Measurements from ENCODE around the gene CADPS2. TPM values are rescaled to one million over a fixed set of nuclear protein-coding genes. Genes with fewer than 3 reads are reported as not detected.

Gene CADPS2
- total RNA-seq, 4 donors from 2014 or later = 27.3 to 154 (median 114) TPM

GRCh38 chr7:122691569-122692235 is 194.6 kb downstream of the CADPS2 start:
- Histone ChIP-seq H3K4me1 (peaks cover 0 to 14% (median 0%) of the 10 kb centered on the region in 4 donors), H3K27ac (replicated peaks in 1 of 4) (no peak overlapping the region), H3K9me3 (no peaks in the 10 kb centered on the region), H3K36me3 (peaks cover 0 to 3% (median 0%) of the 10 kb centered on the region in 4 donors), H3K4me3 (no peak overlapping the region), H3K27me3 (no peaks in the 10 kb centered on the region)
- 95% methylated on average over 9 of the region's 14 CpGs for WGBS
- intact Hi-C loops (cut with DNase I) = no loop called here
- TF ChIP-seq CTCF (IDR thresholded peaks at IDR 0.05) = no peak
- TF ChIP-seq POLR2A (IDR thresholded peaks at IDR 0.05; ENCODE audit: low read depth) = no peak
- no peak for TF ChIP-seq EP300 (IDR thresholded peaks at IDR 0.05)
- no peak for TF ChIP-seq POLR2AphosphoS5 (IDR thresholded peaks at IDR 0.05)
- DNase-seq (ENCODE audit: extremely low spot score) = no peak

GRCh38 chr7:122689346-122690109 is 196.7 kb downstream of the CADPS2 start:
- Histone ChIP-seq H3K9me3 (no peaks in the 10 kb centered on the region), H3K27me3 (no peaks in the 10 kb centered on the region), H3K4me1 (peaks cover 0 to 6% (median 0%) of the 10 kb centered on the region in 4 donors), H3K36me3 (peaks cover 0 to 3% (median 0%) of the 10 kb centered on the region in 4 donors), H3K4me3 (no peak overlapping the region), H3K27ac (replicated peaks in 1 of 4) (no peak overlapping the region)
- no peak for DNase-seq (ENCODE audit: extremely low spot score)
- TF ChIP-seq POLR2AphosphoS5 (IDR thresholded peaks at IDR 0.05) = no peak
- no peak for TF ChIP-seq EP300 (IDR thresholded peaks at IDR 0.05)
- TF ChIP-seq CTCF (IDR thresholded peaks at IDR 0.05) = no peak
- no peak for TF ChIP-seq POLR2A (IDR thresholded peaks at IDR 0.05; ENCODE audit: low read depth)
- WGBS = 95% methylated on average over 10 of the region's 13 CpGs
- intact Hi-C loops (cut with DNase I) = no loop called here

GRCh38 chr7:122688400-122688998 is 197.8 kb downstream of the CADPS2 start:
- no peaks in the 10 kb centered on the region for H3K27me3 ChIP-seq
- peaks cover 0 to 3% (median 0%) of the 10 kb centered on the region in 4 donors for H3K36me3 ChIP-seq
- DNase-seq (ENCODE audit: extremely low spot score) = no peak
- 71% methylated on average over 6 of the region's 6 CpGs for WGBS
- intact Hi-C loops (cut with DNase I) = no loop called here
- H3K27ac ChIP-seq (replicated peaks in 1 of 4) = no peak overlapping the region
- no peaks in the 10 kb centered on the region for H3K4me1 ChIP-seq
- H3K9me3 ChIP-seq = no peaks in the 10 kb centered on the region
- no peak overlapping the region for H3K4me3 ChIP-seq
- TF ChIP-seq POLR2AphosphoS5 (IDR thresholded peaks at IDR 0.05) (no peak), EP300 (IDR thresholded peaks at IDR 0.05) (no peak), POLR2A (IDR thresholded peaks at IDR 0.05; ENCODE audit: low read depth) (no peak), CTCF (IDR thresholded peaks at IDR 0.05) (no peak)

- no peaks in the 10 kb centered on the region for H3K36me3 ChIP-seq
- H3K9me3 ChIP-seq = no peaks in the 10 kb centered on the region
- peaks cover 0 to 8% (median 0%) of the 10 kb centered on the region in 4 donors for H3K4me1 ChIP-seq
- H3K4me3 ChIP-seq = no peak overlapping the region
- WGBS = 92% methylated on average over 10 of the region's 10 CpGs
- intact Hi-C loops (cut with DNase I) = no loop called here
- H3K27me3 ChIP-seq = no peaks in the 10 kb centered on the region
- H3K27ac ChIP-seq (replicated peaks in 1 of 4) = no peak overlapping the region
- no peak for DNase-seq (ENCODE audit: extremely low spot score)
- no peak for TF ChIP-seq EP300 (IDR thresholded peaks at IDR 0.05)
- TF ChIP-seq POLR2AphosphoS5 (IDR thresholded peaks at IDR 0.05) = no peak
- no peak for TF ChIP-seq CTCF (IDR thresholded peaks at IDR 0.05)
- TF ChIP-seq POLR2A (IDR thresholded peaks at IDR 0.05; ENCODE audit: low read depth) = no peak
Measured at GRCh38 chr7:122686360-122686878, 199.8 kb downstream of the CADPS2 start.
